ENCODE measurements around the gene PAOX.

The PAOX gene

GRCh38 chr10:133379152-133379800 is at the start of gene PAOX:
Gene PAOX, plus strand, starts transcription at chr10:133379262. Its CDS starts 55 bp downstream, at chr10:133379317.
- DNase-seq (ENCODE audit: low read depth in 2 of 2) = no peak

DNA sequence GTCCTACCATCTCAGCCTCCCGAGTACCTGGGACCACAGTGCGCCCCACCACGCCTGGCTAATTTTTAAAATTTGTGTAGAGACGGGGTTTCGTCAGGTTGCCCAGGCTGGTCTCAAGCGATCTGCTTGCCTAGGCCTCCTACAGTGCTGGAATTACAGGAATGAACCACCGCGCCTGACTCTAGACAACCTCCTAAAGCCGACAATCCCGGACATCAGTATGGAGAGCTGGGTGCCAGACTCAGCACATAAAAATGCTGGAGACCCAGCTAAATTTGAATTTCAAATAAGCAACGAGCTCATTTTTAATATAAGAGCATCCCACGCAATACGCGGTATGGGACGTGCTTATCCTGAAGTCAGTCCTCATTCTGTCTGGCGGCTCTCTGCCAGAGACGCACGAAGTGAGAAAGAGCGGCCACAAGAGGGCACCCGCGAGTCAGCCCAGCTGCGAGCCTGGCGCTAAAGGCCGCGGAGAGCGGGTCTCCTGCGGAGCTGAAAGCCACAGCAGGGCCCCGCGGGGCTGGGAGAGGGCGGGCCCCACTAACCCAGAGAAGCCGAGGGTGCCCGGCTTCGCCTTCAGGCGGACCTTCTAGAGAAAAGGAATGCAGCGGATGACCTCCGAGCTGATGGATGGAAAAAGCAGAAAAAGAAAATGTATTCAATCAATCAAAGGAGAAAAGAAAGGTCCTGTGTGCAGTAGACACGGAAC is 49.4 kb upstream of the PAOX start:
- DNase-seq (ENCODE audit: low read depth in 2 of 2) = peak; percentile 67 to 87

- no peak for DNase-seq (ENCODE audit: low read depth in 2 of 2)
Observed at GRCh38 chr10:133332936-133333699, 45.9 kb upstream of the PAOX start.

- DNase-seq (ENCODE audit: low read depth in 2 of 2) = no peak
Observed at GRCh38 chr10:133334503-133335245, 44.4 kb upstream of the PAOX start.

GRCh38 chr10:133335246-133336117 is 43.6 kb upstream of the PAOX start:
- peak; percentile 53 to 54 for DNase-seq (ENCODE audit: low read depth in 2 of 2)

GRCh38 chr10:133336118-133336576 is 42.9 kb upstream of the PAOX start:
- no peak for DNase-seq (ENCODE audit: low read depth in 2 of 2)

DNA sequence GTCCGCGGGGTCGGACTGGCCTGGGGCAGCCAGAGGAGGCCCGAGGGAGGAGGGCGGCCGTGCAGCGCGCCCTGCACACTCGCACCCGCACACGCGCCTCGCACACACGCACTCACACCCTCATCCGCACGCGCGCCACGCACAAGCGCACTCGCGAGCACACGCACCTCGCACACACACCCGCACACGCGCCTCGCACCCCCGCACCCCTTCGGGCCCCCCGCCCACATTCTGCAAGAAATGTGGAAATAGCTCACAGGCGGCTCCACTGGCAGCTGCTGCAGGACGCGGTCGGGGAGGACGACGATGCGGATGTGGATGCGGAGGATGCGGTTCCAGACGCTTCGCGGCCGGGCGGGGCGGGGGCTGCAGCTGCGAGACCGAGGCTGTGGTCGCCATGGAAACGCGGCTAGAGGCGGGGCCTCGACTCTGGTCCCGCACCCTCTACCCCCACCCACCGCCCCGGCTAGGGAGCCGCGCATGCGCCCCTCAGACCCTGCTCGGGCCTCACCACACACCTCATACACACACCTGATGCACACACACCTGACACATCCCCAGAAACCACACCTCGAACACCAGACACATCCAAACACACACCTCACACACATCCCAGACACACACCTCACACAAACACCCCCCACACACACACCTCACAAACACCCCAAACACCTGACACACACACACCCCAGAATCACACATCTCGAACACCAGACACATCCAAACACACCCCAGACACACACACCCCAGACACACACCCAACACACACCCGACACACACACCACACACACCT is 42.3 kb upstream of the PAOX start, which contains the start of gene CALY:
CALY (minus strand) TSS at position 320 of the 793 bp plus-strand sequence. CDS start 7,907 bp downstream, outside the sequence.
- peak in 1 of 2 donors; percentile 67 for DNase-seq (ENCODE audit: low read depth in 2 of 2)

DNA sequence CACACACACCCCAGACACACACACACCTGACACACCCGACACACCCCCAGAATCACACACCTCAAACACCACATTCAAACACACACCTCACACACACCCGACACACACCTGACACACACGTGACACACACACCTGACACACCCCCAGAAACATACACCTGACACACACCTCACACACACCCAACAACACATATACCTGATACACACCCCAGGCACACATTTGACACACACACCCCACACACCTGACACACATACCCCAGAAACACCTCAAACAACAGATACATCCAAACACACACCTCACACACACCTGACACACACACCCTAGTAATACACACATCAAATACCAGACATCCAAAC is 41.7 kb upstream of the PAOX start:
- DNase-seq (ENCODE audit: low read depth in 2 of 2) = no peak

DNA sequence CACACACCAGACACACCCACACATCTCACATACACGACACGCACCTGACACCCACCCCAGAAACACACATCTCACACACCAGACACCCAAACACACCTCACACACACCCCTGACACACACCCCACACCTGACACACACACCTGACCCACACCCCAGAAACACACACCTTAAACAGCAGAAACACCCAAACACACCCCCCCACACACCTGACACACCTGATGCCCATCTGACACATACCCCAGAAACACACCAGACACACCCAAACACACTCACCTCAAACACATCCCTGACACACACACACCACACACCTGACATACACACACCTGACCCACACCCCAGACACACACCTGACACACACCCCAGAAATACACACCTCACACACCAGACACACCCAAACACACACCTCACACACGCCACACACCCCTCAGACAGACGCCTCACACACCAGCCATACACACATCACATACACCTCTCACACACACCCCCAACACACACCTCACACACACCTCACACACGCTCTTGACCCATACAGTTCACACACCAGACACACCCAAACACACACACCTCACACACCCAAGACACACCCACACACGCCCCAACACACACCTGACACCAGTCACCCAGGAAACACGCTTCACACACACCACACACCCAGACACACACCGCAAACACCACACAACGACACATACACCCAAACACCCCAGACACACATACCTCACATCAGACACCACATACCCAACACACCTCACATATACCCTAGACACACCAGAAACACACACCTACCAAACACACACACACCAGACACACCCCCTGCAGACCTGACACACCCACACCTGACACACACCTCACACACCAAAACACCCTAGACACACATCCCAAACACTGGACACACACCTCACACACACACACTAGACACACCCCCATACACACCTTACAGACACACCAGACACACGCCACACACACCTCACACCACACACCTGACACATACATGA is 40.7 kb upstream of the PAOX start:
- no peak for DNase-seq (ENCODE audit: low read depth in 2 of 2)

- DNase-seq (ENCODE audit: low read depth in 2 of 2) = no peak
Observed at GRCh38 chr10:133339708-133340380, 39.2 kb upstream of the PAOX start.

DNA sequence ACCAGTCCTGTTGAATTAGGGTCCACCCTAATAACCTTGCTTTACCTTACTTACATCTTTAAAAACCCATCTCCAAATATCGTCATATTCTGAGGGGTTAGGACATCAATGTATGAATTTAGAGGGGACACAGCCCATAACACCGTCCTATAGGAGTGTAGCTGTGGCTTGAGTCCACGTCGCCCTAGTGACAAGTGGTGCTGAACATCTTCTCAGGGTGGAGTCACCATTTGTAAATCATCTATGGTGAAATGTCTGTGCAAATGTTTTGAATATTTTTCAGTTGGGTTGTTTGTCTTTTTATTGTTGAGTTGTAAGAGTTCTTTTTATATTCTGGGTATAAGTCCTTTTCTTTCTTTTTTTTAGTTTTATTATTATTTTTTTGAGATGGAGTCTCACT is 37.1 kb upstream of the PAOX start:
- no peak for DNase-seq (ENCODE audit: low read depth in 2 of 2)

DNA sequence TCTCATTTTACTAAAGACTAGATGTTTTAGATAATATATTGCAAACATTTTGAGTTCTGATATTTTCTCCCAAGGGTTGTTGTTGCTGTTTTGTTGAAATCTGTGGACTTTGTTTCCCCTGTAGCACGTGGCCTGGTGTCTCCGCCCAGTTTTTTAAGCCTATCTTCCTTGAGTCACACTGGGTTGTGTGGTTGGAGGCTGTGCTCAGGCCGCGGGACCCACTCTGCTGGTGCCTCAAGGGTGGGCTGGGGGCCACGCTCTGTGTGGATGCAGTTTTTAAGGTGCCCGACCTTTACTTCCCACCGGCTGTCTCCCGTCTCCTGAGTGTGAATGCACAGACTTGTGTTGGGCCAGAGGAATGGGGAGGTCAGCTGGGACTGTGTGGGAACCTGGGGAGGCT is 36.1 kb upstream of the PAOX start:
- no peak for DNase-seq (ENCODE audit: low read depth in 2 of 2)

GRCh38 chr10:133343558-133343957 is 35.5 kb upstream of the PAOX start:
- DNase-seq (ENCODE audit: low read depth in 2 of 2) = no peak

DNA sequence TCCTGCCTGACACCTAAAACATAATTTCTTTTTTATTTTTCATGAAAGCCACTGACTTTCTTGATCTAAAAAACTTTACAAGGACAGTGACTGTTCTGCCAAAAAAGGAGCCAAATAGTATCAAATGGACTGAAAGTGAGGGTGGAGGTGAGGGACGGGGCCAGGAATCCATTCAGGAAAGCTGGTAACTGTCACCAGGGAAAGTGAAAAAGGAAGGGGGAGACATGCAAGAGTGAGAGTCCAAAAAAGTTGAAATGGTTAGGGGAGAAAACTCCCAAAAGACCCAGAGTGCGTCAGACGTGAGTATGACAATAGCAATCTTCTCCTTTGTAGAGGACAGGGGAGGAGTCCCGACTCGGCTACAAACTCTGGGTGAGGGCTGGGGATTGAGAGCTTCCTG is 34.8 kb upstream of the PAOX start:
- DNase-seq (ENCODE audit: low read depth in 2 of 2) = no peak

DNA sequence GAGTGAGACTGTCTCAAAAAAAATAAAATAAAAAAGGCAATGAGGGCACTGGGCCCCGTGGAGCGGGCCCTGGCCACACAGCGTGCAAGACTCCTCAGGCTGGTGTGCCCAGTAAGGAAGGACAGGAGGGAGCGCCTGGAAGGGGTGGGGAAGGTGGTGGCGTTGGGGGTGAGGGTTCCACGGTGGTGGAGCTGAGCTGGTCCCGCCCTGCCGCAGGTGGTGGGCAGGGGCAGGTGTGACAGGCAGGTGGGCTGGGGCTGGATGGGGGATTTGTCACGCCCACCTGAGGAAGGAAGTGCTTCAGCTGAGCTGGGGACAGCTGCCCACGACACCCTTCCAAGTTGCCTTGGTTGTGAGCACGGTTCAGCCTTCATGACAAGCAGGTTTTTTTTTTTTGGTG is 32.6 kb upstream of the PAOX start:
- no peak for DNase-seq (ENCODE audit: low read depth in 2 of 2)

- DNase-seq (ENCODE audit: low read depth in 2 of 2) = no peak
Observed at GRCh38 chr10:133347710-133348517, 31.1 kb upstream of the PAOX start.

GRCh38 chr10:133349160-133349568 is 29.9 kb upstream of the PAOX start:
- no peak for DNase-seq (ENCODE audit: low read depth in 2 of 2)
